ENCODE results near the gene PDZRN3. TPM values are rescaled to one million over a fixed set of nuclear protein-coding genes. Genes with fewer than 3 reads are reported as not detected.

PDZRN3 gene
- total and polyA plus RNA-seq, 7 experiments from 2014 or later, result not detected

DNA sequence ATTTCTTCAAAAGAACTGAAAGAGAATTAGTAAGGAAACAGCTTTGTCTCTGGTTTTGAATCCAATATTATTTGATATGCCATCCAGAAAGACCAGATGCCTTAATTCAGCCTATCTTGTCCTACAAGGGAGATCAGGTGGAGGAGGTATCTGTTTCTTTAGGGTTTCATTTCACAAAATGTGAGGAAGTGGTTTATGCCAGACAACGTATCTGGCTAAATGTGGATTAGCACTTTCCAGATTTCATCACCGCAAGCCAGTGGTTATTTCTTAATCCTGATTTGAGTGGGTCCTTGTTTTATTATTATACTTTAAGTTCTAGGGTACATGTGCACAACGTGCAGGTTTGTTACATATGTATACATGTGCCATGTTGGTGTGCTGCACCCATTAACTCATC is 292.2 kb downstream of the PDZRN3 start:
- no peaks in the 10 kb centered on the region for H3K9me3 ChIP-seq (ENCODE audit: control insufficient read depth in 2 of 3, low read length in 3 of 3)
- CTCF ChIA-PET, result no interaction called here
- DNase-seq, result no peak
- no peaks in the 10 kb centered on the region for H3K4me1 ChIP-seq (ENCODE audit: control insufficient read depth in 2 of 2, insufficient read depth in 2 of 2, low read length in 2 of 2)
- Mint-ChIP-seq H3K4me3 (no peak overlapping the region), H3K4me1 (no peaks in the 10 kb centered on the region), H3K27ac (no peak overlapping the region), H3K27me3 (no peaks in the 10 kb centered on the region), H3K36me3 (no peaks in the 10 kb centered on the region), H3K9me3 (peaks cover 0 to 8% (median 3%) of the 10 kb centered on the region in 11 donors)
- H3K27ac ChIP-seq (ENCODE audit: low read depth, low read length), result no peak overlapping the region
- no peaks in the 10 kb centered on the region for H3K36me3 ChIP-seq (ENCODE audit: control insufficient read depth in 2 of 3, insufficient read depth in 3 of 3, low read length in 3 of 3)
- no peak for ATAC-seq
- H3K27me3 ChIP-seq (ENCODE audit: control insufficient read depth in 2 of 2, insufficient read depth in 2 of 2, low read length in 2 of 2), result no peaks in the 10 kb centered on the region
- POLR2A ChIA-PET, result no interaction called here
- intact Hi-C loops (cut with micrococcal nuclease), result no loop called here
- no peak overlapping the region for H3K4me3 ChIP-seq (ENCODE audit: low read length)

All from naive thymus-derived CD4-positive, alpha-beta T cell (primary cell).